Measurements from ENCODE around the gene FSIP1.

FSIP1 gene

DNA sequence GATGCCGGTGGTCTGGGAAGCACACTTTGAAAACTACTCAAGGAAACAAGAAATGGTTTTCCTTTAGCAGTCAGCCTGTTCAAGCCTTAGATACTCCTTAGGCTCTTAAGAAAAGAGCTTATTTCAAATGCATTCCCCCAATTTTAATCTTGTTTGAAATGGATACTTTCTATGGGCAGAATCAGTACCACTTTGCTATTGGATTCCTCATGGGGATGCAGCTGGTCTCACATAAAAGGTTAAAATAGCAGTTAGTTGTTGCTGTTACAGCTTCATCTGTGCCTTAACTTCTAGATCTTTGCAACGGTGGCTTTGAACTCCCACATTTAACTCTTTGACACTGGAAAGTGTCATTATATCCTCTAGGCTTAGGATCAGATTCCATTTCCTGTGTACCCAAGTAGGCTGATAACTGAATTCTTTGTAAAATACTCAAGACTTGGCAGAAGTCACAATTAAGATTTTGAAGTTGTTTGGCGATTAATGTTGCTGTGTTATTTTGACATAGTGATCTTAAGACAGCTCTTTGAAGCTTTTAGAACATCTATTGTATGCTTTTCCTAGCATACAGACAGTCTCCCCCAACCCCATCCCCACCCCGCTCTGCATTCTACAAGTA lies 199.6 kb downstream of the FSIP1 start:
- peak overlapping the region in 1 of 2 donors; percentile 98 for H3K27ac ChIP-seq
- TF ChIP-seq, protein P1, sequence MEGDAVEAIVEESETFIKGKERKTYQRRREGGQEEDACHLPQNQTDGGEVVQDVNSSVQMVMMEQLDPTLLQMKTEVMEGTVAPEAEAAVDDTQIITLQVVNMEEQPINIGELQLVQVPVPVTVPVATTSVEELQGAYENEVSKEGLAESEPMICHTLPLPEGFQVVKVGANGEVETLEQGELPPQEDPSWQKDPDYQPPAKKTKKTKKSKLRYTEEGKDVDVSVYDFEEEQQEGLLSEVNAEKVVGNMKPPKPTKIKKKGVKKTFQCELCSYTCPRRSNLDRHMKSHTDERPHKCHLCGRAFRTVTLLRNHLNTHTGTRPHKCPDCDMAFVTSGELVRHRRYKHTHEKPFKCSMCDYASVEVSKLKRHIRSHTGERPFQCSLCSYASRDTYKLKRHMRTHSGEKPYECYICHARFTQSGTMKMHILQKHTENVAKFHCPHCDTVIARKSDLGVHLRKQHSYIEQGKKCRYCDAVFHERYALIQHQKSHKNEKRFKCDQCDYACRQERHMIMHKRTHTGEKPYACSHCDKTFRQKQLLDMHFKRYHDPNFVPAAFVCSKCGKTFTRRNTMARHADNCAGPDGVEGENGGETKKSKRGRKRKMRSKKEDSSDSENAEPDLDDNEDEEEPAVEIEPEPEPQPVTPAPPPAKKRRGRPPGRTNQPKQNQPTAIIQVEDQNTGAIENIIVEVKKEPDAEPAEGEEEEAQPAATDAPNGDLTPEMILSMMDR (IDR thresholded peaks at IDR 0.05) = no peak
- no peak for DNase-seq (ENCODE audit: low spot score)
- H3K4me3 ChIP-seq = peak overlapping the region; percentile 86

DNA sequence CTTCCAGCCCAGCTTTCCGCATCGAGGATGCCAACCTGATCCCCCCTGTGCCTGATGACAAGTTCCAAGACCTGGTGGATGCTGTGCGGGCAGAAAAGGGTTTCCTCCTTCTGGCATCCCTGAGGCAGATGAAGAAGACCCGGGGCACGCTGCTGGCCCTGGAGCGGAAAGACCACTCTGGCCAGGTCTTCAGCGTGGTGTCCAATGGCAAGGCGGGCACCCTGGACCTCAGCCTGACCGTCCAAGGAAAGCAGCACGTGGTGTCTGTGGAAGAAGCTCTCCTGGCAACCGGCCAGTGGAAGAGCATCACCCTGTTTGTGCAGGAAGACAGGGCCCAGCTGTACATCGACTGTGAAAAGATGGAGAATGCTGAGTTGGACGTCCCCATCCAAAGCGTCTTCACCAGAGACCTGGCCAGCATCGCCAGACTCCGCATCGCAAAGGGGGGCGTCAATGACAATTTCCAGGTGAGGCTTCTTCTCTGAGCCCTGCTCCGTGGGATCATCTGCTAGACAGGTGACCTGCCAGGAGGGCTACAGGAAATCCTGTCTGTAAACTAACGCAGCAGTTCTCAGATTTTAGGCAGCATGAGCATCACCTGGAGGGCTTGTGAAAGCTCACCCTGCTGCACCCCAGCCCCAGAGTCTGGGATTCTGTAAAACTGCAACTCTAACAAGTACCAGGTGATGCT lies 200.2 kb downstream of the FSIP1 start:
- Histone ChIP-seq H3K4me3 (peak overlapping the region; percentile 86), H3K27ac (peak overlapping the region; percentile 85 to 98)
- TF ChIP-seq, protein P1 (IDR thresholded peaks at IDR 0.05) = no peak
- DNase-seq (ENCODE audit: low spot score) = no peak

DNA sequence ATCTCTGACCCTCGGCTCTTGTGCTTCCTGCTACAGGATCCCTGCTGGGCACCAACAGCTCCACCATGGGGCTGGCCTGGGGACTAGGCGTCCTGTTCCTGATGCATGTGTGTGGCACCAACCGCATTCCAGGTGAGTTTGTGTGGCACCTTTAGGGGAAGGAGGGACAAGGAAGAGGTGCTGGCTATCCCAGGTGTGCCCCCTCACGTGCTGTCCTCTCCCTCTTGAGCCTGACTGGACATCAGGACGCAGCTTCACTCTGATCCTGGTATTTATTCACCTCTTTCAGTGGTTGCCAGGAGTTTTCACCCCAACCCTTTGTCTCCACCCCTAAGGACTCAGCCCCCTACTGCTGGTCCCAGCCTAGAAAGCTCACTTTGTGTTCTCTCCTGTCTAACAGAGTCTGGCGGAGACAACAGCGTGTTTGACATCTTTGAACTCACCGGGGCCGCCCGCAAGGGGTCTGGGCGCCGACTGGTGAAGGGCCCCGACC lies 200.8 kb downstream of the FSIP1 start:
- Histone ChIP-seq H3K4me3 (peak overlapping the region; percentile 86), H3K27ac (peak overlapping the region; percentile 85 to 98)
- DNase-seq (ENCODE audit: low spot score) = peak; percentile 88
- TF ChIP-seq, protein P1 (IDR thresholded peaks at IDR 0.05) = no peak

DNA sequence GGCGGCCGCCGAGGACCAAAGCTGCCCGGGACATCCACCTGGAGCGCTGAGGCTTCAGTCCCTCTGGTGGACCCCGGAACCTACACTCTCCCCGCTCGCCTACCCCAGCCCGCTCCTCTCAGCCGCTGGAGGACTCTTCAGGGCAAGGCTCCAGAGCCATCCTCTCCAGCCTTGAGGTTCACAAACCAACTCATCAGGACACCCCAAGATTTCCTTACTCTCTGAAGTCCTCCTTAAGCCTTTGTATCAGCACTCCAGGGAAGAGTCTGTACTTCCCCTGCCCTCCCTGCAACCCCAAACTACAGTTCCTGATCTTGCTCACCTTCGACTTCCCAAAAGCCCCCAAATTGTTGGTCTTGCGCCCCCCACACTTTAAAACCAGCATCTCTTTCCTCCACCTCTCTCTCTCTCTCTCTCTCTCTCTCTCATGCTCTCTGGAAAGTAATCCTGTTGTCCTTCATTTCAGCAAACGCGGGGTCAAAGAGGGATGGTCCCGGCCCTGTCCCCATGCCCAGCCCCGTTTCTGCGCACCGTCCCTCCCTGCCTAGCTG lies 201.3 kb downstream of the FSIP1 start:
- TF ChIP-seq, protein P1 (IDR thresholded peaks at IDR 0.05) = no peak
- Histone ChIP-seq H3K4me3 (peak overlapping the region; percentile 86), H3K27ac (peak overlapping the region; percentile 85 to 98)
- no peak for DNase-seq (ENCODE audit: low spot score)

DNA sequence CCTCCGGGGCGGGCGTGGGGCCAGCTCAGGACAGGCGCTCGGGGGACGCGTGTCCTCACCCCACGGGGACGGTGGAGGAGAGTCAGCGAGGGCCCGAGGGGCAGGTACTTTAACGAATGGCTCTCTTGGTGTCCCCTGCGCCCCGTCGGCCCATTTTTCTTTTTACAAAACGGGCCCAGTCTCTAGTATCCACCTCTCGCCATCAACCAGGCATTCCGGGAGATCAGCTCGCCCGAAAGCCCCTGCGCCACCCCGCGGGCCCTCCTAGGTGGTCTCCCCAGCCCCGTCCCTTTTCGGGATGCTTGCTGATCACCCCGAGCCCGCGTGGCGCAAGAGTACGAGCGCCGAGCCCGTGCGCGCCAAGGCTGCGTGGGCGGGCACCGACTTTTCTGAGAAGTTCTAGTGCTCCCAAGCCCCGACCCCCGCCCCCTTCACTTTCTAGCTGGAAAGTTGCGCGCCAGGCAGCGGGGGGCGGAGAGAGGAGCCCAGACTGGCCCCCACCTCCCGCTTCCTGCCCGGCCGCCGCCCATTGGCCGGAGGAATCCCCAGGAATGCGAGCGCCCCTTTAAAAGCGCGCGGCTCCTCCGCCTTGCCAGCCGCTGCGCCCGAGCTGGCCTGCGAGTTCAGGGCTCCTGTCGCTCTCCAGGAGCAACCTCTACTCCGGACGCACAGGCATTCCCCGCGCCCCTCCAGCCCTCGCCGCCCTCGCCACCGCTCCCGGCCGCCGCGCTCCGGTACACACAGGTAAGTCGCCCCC lies 202.0 kb downstream of the FSIP1 start, which contains the start of gene THBS1:
Gene THBS1, plus strand, starts transcription at position 595 of the 757 bp plus-strand sequence. CDS start 779 bp downstream, outside the sequence.
- TF ChIP-seq, protein P1 (IDR thresholded peaks at IDR 0.05) = peak; percentile 45
- Histone ChIP-seq H3K4me3 (peak within 1 kb of the TSS; percentile 86), H3K27ac (peak within 1 kb of the TSS; percentile 85 to 98)
- peak; percentile 95 for DNase-seq (ENCODE audit: low spot score)

DNA sequence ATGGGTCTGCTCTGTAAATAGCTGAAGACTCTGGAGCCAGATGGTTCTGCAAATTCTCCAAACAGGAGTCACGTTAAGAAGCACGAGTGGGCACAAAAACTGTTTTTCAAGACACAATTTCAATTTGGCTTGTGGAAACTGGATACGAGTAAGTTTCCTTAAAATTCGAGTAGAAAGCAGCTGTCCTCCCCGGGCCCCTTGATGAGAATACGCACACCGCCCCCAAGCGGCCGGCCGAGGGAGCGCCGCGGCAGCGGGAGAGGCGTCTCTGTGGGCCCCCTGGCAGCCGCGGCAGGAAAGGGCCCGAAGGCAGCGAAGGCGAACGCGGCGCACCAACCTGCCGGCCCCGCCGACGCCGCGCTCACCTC lies 202.5 kb downstream of the FSIP1 start:
- peak; percentile 94 for DNase-seq (ENCODE audit: low spot score)
- TF ChIP-seq, protein P1 (IDR thresholded peaks at IDR 0.05) = peak; percentile 94
- H3K27ac ChIP-seq = peak overlapping the region; percentile 85 to 98
- H3K4me3 ChIP-seq = peak overlapping the region; percentile 86

All from coronary artery (tissue), 2 donors.